NCI-H69 (cell line): Measurements from ENCODE around the gene DDX39A.
"Not testable (repeated sequence)": the region's sequence is repeated elsewhere in the genome, so short reads cannot be mapped to it uniquely, and the experiment has no call there.

Source experiments
- DNase-seq: peaks from one replicate; lab custom pipeline; 2025; lab: John Stamatoyannopoulos, UW

Gene DDX39A

GRCh38 chr19:14408491-14409145 is 10.5 kb downstream of the DDX39A start:
- DNase-seq, result no peak

- DNase-seq, result no peak
These were observed 11.3 kb downstream of the DDX39A start for GRCh38 chr19:14407605-14408484.

GRCh38 chr19:14406645-14407401 is 12.3 kb downstream of the DDX39A start:
- DNase-seq, result peak; percentile 32

- peak; percentile 96 for DNase-seq
These were observed 13.1 kb downstream of the DDX39A start for GRCh38 chr19:14405758-14406644.

GRCh38 chr19:14405380-14405757 is 13.8 kb downstream of the DDX39A start:
- DNase-seq, result no peak

- peak; percentile 43 for DNase-seq
These were observed 14.8 kb downstream of the DDX39A start for GRCh38 chr19:14404312-14404711.

GRCh38 chr19:14403145-14403930 is 15.8 kb downstream of the DDX39A start:
- DNase-seq, result not testable (repeated sequence)

- no peak for DNase-seq
These were observed 16.6 kb downstream of the DDX39A start for GRCh38 chr19:14402332-14403144.

- DNase-seq, result no peak
These were observed 17.5 kb downstream of the DDX39A start for GRCh38 chr19:14401468-14402195.

GRCh38 chr19:14400951-14401431 is 18.1 kb downstream of the DDX39A start:
- DNase-seq, result no peak

- DNase-seq, result not testable (repeated sequence)
These were observed 22.0 kb downstream of the DDX39A start for GRCh38 chr19:14397168-14397567.

- not testable (repeated sequence) for DNase-seq
These were observed 22.4 kb downstream of the DDX39A start for GRCh38 chr19:14396730-14397129.

- no peak for DNase-seq
These were observed 23.3 kb downstream of the DDX39A start for GRCh38 chr19:14395710-14396336.

- DNase-seq, result no peak
These were observed 23.9 kb downstream of the DDX39A start for GRCh38 chr19:14395262-14395661.

- no peak for DNase-seq
These were observed 25.0 kb downstream of the DDX39A start for GRCh38 chr19:14394167-14394566.

- DNase-seq, result peak; percentile 24
These were observed 25.8 kb downstream of the DDX39A start for GRCh38 chr19:14393329-14393728.

GRCh38 chr19:14391156-14391821 is 27.9 kb downstream of the DDX39A start:
- DNase-seq, result no peak

GRCh38 chr19:14390548-14390947 is 28.6 kb downstream of the DDX39A start:
- no peak for DNase-seq
